ENCODE results near the gene RSL24D1.

Gene RSL24D1

DNA sequence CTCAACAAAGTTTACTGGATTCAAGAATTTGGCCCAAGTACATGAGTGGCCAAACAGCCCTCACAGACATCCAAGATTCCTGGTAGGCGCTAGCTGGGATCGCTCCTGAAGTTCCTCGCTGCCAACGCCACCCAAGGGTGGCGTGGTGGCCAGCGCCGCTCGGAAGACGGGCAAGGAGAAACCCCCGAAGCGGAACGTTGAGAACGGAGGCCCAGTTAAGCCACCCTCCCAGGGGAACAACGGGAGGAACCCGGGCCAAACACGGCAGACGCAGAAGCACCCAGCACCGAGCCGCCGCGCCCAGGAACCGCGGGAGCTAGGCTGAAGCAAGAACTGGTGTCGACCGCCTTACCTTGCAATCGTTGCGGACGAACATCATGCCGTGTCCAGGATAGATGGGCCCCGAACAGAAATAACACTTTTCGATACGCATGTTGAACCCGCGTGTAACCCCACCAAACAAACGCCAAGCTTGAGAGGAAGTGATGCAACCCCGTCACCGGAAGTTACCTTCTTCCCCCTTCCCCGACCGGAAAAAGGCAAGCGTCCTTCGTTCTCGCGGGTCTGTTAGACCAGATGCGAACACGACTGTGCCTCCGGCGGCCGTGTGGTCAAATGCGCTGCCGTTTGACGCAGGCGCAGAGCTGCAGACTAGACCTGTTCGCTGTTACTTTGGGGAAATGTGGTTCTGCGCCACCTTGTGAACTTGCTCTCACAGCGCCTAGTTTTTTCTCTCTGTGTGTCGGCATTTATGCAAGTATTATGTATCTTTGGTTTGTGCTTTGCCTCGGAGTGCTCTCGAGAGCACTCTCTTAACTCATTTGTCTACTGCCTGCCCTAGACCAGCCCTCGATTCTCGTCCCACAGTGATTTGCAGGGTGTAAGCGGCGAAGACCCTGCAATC is at the start of gene RSL24D1:
Gene RSL24D1 (minus strand): TSS at position 484 of the 904 bp plus-strand sequence. CDS start 51 bp downstream, at position 433.
- DNase-seq = peak; percentile 97

DNA sequence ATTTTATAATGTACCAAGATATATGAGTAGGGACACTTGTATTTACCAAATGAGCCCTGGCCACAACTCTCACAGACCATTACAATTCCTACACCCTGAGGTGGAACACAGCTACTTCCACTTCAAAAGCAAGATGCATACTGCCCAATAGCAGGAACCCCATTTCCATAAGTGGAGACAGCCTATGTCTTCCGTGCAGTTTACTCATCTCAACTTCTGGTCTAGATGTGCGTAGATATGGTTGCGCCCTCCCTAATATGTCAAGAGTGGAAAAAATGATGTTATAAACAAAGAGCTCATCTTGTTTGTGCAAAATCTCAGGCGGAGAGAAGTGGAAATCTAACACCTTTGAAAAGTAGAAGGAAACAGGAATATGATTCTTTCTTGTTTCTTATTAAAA is 48.3 kb upstream of the RSL24D1 start:
- no peak for DNase-seq

DNA sequence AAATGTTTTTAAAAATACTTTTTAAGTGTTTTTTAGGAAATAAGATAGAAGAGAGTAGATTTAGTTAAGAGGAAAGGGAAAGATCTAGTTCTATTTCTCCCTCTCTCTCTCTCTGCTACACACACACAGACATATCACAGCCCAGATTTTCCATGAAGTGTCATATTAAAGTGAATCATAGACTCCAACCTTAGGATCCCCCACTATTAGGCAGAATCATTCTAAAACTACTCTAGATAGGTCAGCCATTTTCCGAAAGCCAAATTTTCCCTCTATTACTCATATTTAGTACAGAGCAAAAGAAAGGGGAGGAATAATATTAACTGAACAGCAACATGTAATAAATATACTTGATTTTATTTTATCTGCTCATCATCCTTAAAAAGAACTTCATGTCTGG is 45.1 kb upstream of the RSL24D1 start:
- DNase-seq = no peak

DNA sequence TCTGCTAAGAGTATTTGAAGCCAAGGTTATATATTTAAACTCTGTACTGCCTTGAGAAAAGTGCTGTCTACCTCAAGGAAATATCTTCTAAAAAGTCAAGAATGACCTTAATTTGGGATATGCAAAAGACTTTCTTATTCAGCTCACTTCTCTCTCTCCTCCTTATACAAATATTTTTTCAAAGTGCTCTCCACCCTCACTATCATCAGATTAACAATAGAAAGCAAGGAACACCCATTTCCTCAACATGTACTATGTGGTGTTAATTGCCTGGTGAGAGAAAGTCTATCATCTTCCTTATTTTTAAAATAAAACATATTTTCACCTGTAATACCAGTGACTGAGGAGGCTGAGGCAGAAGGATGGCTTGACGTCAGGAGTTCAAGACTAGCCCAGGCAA is 44.4 kb upstream of the RSL24D1 start:
- no peak for DNase-seq

DNA sequence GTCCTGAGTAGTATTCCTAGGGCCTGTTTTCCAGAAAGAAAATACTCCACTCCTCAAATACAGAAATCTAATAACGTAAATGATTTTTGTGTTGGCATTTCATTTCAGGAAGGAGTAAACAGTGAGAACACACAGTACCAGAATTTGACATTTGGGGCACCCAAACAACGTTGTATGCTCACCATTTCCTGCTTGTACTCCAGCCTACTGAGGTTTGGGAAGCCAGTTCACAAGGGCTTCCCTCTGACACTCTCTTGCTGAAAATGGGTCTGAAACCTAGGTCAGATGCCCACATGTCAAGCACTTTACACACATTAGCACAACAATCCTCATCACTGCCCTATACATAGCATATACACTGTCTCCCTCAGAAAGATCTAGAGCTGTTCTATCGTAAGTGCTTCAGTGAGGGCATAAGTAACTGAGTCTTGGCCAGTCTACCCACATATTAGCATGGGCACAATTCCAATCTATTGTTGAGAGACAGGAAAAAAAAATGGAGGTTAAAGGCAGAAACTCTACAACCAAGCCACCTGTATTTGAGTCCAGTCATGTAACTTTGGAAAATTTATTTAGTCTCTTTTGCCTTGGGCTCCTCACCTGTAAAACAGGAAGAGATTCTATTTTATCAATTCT is 43.5 kb upstream of the RSL24D1 start:
- DNase-seq = no peak

DNA sequence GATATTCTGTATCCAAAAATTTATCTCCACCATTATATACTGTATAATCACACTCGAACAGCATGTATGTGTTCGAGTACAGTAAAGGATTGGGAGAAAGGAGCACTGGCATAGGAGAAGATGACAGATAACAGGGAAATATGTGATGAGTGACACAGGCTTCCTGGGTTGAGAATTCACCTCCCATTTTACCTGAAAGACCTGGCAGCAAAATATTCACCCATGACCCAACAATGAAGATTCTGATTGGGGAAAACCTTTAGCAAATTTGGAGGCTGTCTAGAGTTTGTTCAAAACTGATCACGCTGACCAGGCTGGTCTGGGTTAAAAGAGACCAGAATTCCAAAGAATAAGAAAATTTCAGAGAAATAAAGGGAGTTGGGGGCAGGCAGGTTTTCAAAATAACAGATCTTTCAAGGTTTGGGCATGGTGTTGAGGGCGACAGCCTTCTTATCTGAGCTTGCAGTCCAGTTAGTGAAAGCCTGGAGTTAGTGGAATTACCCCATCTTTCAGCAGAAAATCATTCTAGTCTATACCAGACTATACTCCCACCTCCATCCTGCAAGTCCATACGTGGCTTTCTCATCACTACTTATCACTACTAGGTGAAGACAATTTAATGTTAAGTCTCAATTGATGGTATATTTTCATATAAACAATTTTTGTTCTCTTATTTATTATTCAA is 42.8 kb upstream of the RSL24D1 start:
- DNase-seq = no peak

DNA sequence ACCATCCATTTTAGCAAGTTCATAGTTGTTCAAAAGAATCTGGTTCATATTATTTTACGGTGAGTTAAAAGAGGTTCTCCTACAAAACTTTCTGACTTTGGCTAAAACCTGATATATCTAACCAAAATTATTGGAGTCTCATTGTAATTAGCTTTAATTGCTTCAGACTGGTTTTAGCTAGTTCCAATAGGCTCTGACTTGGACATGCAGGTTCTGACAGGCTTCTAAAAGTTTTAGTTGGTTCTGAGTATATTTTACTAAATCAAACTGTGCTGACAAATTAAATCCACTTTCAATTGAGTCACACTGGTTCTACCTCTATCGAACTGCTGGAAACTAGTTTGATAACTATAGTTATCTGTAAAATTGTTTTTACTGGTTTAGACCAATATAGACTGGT is 42.1 kb upstream of the RSL24D1 start:
- no peak for DNase-seq

DNA sequence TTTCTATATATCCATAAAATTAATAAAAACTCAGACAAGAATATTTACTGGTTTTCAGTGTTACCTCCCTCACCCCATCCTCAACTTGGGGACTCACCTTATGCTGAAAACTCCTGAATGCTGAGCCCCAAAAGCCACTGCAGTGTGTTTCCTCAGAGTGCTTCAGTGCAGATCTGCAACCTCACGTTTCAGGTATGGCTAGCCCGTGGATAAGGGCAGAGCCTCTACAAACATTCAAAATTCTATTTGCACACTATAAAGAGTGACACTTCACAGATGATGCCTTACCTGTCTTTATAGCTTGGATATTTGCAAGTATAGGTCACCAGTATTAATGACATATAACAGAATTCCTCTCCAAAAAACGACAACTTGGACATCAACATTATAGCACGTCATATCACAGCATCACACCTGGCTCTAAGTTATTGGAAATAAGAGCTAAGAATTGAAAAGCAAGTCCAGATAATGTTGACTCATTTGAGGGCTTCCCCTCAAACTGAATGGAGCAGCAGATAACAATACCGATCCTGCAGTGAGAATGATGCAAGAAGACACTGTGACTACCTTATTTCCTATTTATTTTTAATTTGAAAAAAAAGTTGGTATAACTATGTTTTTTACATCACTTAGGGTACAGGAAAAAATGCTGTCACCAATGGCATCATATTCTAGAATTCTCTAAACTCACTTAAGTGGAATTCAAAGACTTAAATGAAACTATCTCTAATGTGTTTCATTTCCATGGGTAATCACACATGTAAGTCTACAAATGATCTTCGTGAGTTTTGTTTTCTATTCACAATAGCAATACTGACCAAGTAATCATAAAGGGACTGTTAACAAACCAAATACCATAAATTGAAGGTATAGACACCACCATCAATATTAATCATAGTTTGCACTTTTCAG is 40.7 kb upstream of the RSL24D1 start:
- no peak for DNase-seq

DNA sequence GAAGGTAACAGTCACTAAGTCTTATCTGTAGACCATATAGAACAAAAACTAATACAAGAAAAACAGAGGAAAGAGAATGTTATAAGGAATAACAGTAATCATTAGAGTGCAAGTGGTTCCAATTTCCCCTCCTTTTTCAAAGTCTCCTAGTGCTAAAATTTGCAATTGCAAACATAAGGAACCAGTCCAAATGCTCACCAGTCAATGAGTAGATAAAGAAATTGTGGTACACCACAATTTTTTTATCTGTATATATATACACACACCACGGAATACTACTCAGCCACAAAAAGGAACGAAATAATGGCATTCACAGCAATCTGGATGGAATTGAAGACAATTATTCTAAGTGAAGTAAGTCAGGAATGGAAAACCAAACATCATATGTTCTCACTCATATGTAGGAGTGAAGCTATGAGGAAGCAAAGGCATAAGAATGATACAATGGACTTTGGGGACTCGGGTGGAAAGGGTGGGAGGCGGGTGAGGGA is 38.9 kb upstream of the RSL24D1 start:
- no peak for DNase-seq

DNA sequence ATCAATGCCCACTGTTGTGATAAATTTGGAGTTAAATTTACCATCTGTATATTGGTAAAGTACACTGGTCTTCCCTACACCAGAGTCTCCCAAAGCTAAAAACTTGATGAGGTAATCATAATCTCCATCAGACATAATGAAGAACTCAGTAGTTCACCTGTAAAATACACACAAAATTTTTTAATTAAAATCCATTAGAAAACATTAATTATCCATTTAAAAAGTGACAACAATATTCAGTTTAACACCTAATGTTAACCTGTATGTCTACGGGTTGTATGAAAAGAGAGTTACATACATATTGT is 38.0 kb upstream of the RSL24D1 start:
- DNase-seq = no peak

DNA sequence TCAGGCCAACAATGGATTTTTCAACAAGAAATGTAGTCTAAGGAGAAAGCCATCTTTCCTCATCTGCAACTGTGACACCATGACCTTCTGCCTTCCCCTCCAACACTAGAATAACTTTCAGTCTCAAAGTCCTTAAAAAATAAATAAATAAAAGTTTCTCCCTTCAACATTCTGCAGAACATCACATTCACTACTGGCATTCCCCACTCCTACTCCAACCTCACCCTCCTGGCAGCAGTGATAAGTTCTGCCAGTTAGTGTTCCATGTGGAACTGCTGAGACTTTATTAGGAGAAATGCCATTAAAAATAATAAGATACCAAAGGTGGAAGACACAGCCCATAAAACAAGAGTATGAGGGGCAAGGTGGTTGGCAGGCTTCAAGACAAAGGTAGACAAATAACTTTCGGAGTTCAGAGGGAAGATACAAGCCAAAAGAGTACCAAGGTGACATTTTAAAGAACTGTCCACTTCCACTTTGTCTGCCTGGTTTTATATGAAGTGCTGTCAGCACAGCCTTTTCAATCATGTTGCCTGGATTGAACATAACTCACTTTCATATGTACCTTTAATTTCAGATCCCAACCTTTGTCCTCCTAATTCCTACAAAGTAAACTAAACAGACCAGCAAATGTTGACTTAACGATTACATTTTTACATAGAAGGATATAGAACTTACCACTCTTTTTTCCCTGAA is 37.5 kb upstream of the RSL24D1 start:
- DNase-seq = no peak

DNA sequence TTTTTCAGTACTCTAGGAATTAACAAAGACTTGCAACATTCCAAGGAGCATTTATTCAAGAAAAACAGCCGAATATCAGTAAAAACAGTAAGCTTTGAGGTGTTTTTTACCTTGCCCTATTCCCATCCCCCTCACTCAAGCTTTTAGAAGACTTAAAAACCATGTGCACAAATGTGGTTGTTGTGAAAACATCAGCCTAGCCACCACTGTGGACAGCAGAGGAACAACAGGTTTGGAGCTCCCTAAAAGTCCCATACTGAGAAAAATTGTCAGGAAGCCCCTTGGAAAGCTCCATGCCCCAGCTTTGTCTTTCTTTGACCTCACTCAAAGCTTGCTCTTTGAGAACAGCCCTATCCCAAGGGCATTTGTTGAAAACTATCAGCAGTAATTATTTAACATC is 34.7 kb upstream of the RSL24D1 start:
- DNase-seq = no peak

DNA sequence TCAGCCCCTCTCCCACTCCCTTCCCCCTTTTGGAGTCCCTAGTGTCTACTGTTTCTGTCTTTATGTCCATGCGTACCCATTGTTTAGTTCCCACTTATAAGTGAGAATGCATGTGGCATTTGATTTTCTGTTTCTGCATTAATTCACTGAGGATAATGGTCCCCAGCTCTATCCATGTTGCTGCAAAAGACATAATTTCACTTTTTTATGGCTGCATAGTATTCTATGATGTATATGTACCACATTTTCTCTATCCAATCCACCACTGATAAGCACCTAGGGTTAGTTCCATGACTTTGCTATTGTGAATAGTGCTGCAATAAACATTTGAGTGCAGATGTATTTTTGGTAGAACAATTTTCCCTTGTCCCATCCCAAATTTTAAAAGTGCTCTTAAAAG is 34.2 kb upstream of the RSL24D1 start:
- DNase-seq = no peak

DNA sequence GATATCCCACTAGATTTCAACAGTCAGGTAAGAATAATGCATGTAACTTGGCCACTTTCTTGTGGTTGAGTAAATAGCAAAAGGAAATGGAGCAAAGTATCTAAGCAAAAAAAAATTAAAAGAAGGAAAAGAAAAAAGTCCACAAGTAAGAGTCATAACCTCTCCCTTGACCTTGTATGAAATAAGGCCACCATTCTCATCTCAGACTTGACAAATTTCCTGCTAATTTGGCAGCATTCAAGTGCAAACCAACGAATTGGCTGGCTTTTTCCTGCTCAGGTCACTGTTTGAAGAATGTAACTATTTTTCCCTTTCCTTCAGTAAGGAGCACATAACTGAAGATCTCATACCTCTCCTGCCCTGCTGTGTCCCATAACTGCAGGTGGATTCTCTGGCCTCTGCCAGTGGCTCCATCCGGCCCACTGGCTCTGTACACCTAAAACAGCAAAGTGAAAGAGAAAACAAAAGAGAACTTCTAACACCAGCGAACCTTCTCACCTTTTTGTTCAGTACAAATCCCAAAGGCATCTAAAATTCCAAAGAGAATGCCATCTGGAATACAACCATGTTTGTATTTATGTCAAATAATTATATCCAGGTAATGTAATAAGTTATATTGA is 33.4 kb upstream of the RSL24D1 start:
- DNase-seq = no peak

DNA sequence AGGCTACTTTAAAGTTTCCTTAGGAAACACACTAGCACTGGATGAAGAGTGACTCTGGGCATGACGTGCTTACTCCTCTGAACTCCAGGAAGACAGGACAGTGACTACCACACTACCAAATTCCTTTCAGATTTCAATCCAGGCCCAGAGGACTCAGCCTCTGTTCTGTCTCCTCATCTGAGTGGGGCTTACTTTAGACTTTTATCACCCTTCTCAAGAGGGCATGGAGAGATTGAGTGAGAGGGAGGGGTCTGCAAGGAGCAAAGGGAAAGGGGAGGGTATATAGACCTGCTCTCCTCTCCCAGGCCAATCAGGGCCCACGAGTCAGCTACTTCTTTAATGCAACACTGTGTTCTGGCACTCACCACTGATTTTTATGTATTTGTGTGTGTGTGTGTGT is 29.4 kb upstream of the RSL24D1 start:
- DNase-seq = no peak

DNA sequence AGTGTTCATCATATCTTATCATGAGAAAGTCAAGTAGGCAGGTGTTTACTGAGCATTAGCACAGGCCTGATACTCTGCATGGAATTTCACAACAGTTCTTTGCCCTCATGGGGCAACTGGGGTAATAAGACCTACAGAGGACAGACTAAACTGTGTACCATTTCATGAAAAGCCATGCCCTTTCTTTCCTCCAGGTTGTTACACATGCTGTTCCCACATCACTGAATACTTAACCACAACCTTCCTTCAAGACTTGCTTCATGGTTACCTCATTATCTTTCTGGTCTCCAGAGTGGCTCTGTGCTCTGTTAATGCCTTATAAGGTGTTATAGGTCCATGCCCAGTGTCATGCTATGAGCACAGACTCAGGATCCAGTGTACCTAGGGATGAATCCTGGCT is 28.2 kb upstream of the RSL24D1 start:
- DNase-seq = no peak

DNA sequence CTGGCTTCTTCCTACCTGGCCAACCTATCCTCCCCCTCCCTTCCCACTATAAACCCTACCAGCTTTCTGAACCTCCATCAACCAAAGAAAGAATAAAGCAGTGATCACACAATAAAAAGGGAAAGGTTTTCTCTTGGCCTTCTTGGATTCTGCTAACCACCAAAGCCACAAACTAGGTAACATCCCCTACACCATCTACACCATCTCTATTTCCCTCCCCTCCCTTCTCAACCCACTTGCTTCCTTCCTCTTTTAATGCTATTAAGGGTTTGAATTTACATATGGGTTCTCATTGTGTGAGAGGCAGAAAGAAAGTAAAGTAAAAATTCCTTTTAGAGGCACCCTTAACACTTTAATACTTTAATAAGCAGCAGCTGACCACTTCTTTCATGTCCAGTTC is 25.8 kb upstream of the RSL24D1 start:
- DNase-seq = no peak

DNA sequence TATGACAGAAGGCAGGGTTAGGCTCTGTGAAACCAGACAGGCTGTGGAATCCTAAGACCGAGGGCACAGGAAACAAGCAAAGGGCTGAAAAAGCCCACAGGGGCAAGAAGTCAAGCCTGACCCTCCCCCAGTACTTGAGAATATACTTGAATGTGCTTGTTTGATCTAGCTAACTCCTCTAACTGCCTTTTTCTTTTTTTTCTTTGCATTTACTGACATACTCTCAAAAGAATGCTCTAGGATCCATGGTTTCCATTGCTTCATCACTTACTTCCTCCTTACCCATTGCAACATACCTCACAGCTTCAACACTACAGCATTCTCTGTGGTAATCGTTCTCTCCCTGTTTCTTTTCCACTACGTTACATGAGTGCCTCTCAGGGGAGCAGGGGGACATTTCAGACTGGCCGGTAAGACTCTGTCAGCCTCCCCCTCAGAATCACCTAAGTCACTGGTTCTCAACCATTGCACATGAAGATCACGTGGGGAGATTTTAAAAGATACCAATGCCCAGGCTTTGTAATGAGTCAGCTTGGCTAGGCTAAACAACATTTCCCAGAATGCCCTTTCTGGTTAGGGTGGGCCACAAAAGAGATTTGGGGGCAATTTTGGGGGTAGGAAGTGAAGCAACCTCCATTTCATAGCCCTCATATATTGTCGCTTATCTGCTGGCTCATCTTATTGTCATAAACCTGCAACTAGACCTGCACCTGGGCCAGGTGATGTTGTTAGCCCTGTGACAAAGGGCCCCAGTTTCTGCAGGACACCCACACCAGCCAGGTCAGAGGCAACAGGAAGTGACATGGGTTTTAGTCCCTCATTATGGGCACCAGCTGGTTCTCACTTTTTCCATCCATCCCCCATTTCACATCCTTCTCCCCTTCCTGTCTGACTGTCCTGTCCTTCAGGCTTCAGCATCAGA is 24.6 kb upstream of the RSL24D1 start:
- DNase-seq = peak; percentile 60

DNA sequence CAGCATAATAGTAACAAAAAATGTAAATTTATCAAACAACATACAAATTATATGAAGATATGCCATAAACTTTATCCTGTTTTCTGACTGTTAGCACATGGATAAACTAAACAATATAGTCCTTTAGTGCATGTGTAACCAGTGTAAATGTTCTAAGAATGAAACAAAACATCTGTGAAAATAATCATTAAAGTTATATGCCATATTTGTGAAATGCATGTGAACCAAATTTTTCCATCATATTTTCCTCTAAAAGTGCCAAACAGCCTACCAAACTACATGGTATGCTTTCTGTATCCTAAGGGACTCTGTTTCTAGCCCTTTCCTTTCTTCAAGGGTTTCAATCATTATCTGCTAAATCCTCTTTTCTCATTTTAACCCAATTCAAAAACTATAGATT is 23.9 kb upstream of the RSL24D1 start:
- no peak for DNase-seq

DNA sequence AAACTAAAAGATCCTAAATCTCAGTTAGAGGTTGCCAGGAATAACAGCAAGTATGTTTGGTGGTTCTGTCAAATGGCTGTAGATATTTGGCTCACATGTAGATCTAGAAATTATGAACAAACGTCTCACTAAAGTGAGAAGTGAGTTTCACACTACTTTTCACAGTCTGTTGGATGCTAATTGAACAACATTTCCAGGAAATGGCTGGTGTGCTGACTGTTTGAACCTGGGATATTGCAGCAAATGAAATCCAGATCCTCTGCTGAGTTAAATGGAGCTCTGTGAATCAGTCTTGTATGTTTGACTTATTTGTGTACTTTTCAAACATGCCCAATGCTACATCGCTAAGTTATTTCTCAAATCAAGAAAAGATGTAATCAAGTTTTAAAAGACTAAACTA is 21.3 kb upstream of the RSL24D1 start:
- DNase-seq = no peak

DNA sequence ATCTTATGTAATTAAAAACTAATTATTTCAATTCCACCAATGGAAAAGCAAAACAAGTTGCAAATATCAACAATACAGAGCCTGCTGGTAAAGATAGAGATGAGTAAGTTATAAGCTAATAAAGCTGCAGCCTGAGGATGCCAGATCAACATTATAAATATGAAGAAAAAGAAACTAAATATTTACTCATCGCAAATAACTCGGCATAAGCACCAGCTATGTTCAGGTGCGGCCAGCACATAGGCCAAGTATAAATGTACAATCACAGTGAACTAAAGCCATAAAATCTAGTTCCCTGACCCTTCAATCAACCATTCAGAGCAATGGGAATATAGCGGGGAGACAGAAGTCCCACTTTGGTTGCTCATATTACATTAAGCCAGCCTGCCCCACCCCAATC is 7.7 kb upstream of the RSL24D1 start:
- DNase-seq = no peak

All from activated CD4-positive, alpha-beta T cell treated with anti-CD3 and anti-CD28 coated beads for 48 hours (primary cell).